ENCODE measurements around the gene AKAP13.
"Not testable (repeated sequence)": the region's sequence is repeated elsewhere in the genome, so short reads cannot be mapped to it uniquely, and the experiment has no call there.

Gene AKAP13

DNA sequence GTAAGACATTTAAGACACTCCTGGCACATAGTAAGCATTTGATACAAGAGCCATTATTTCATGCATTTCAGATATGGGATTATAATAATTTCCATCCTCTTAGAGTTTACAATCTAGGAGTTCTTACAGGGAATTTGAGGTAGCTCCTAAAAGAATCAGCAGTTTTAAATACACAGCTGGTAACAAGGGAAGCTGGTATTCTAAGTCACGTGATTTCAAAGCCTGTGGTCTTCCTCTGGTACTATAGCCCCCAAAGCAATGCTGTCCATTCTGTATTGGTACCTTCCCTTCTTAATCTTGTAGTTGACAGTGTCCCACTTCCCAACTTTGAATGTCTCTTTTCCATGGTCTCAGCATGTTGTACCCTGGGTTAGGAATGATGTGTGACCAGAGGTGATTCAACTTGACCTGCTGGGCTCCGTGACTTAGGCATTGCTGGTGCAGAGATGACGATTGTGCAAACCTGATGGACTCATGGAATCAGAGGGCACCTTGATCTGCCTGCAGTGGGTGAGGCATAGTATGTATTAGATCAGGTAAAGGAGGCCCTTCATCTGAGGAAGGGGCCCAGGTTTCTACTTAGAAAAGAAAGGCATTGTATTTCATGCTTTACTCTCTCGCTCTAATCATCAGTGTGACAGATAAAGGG, 122.9 kb downstream of the AKAP13 start:
- no peak for FAIRE-seq

DNA sequence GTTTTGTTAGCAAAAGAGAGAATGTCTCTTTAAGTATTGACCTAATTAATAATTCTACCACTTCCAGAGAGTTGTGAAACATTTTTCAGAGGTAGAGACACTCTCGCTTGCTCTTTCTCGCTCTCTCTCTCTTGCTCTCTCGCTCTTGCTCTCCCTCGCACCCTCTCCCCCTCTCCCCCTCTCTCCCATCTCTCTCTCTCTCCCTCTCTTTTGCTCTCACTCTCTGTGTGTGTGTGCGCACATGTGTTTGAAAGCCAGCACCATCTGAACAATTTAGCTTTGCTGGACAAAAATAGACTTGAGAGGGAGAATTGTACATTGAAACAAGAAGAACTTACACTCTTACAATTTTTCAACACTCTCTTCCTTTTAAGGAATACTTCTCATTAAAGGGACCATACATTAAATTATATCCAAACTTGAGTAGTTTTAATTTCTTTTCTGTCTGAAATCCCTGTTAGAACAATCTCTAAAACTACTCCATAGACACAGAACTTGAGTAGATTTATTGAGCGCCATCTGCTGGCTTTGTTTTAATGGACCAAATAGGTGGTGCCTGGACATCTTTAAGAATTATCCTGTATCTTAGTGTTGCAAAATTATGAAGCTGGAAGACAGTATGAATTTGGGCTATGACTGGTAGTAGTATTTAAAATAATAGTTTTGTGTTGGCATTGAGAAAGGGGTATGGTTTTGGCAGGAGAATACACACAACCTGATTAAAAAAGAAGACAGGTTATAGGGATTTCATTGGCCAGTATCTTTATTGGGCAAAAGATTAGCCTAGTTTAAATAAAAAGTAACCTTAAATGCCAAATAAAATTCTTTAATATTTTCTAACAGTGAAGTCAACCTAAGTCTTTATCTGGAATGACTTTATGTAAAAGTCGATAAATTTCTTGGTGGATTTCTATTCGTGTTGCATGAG, 124.6 kb downstream of the AKAP13 start:
- peak; percentile 89 for FAIRE-seq

DNA sequence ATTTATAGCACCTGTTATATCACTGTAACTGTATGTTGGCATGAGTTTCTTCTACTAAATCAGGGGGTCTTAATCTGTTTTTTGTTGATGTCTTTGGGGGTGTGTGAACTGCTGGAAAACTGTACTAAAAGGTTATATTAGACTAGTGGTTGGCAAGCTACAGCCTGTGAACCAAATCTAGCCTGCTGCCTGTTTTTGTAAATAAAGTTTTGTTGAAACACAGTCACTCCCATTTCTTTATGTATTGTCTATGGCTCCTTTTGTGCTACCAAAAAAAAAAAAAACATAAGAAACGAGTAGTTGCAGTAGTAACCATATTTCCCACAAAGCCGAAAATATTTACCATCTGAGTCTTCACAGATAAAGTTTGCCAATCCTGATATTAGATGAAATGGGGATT, 126.7 kb downstream of the AKAP13 start:
- FAIRE-seq: no peak

DNA sequence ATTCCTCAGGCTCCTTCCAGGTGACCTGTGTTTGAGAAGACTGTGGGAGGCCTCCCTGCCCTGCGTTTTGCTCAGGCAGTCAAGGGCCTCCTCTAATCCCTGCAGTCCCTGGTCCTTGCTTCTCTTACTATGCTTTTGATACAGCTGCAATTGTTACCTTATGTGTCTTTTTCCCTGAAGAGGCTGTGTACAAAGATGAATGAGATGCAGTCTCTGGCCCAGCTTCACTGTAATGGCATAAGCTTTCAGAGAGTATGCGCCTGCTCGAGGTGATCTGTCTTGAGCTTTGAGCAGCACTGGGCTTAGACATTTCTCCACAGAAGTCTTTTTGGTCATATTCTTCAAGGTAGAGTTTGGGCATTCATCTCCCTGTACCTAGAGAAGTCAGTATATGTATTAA, 129.6 kb downstream of the AKAP13 start:
- no peak for FAIRE-seq

DNA sequence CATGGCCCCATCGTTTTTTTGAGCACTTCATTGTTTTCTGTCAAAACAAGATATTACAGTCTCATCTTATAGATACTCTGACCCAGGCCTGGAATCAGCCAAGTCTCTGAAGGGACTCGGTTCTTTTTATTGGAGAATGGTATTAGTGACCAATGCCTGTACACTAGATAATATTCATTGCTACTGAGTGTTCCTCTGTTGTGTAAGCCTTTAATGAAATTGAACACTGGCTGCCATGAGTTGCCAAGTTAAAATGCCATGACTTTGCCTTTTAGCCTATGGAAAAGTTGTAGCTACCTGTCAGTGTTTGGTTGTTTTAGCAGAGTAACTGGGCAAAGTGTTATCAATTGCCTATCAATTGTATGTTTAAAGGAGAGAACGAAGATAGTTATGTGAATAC, 134.0 kb downstream of the AKAP13 start:
- FAIRE-seq: no peak

DNA sequence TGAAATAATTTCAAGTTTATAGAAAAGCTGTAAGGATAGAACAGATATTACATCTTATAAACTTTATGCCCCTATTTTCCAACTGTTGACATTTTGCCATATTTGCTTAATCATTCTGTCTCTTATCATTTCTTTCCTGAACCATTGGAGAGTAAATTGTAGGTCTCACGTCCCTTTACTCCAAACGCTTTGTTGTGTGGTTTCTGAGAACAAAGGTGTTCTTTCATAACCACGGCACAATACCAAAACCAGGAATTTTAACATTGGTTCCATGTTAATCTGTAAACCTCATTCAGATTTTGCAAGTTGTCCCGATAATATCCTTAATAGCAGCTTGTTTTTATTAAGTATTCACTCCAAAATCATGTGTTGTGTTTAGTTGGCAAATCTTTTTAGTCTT, 134.8 kb downstream of the AKAP13 start:
- FAIRE-seq: no peak

DNA sequence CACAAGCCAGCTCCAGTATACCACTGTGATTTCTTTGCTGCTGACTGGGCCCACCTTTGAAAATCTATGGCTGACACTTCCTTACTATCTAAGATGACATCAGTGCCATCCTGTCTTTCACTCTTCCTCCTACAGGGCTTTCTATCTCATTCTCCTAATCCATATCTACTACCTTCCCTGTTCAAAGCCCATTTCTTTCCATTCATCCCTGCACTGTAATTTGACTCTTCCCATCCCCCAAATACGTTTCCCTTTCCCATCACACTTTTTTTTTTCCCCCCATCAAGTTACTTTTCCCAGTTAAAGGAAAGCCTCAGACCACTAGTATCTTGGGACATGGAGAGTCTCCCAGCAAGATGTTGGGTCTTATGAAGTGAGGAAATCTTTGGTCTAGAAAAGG, 136.7 kb downstream of the AKAP13 start:
- FAIRE-seq: no peak

DNA sequence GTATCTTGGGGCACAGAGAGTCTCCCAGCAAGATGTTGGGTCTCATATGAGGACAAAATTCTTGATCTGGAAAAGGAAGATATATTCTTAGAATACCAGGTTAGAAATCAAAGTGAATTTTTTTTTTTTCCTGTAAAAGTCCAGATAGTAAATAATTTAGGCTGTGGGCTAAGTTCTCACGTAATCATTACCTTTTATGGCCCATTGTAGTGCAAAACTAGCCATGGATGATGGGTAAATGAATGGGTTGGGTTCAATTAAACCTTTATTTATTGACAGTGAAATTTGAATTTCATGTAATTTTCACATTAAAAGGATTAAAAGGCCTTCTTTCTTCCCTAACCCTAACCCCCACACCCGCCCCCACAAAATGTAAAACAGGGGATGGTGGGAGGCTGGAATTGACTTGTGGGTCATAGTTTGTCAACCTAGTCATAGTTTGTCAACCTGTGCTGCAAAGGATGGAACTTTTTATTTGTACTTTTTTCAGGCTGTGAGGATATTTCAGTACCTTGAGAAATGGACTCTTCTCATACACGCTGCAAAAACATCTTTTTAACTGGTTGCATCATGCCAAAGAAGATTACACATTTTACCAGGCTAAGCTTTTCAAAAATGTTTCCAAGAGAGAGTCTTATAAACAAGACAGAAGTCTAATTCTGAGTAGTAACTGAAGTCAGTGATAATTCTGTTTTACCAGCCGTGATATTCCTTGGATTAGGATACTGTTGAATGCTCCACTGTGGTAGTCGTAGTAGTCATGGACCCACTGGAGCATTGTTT, 138.8 kb downstream of the AKAP13 start:
- no peak for FAIRE-seq

DNA sequence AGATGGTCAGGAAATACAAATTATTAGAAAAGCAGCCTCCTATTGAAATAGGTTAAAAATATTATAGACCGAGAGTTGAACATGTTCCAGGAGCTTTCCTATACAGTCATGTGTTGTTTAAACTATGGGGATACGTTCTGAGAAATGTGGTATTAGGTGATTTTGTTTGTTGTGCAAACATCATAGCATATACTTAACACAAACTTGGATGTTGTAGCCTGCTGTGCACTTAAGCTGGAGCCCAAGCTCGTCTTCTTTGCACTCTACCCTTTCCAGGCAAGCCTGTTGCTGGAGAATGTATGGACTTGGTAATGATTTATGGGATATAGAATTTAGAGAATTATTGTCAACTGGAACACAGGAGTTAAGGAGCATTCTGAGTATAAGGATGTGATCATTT, 140.2 kb downstream of the AKAP13 start:
- no peak for FAIRE-seq

DNA sequence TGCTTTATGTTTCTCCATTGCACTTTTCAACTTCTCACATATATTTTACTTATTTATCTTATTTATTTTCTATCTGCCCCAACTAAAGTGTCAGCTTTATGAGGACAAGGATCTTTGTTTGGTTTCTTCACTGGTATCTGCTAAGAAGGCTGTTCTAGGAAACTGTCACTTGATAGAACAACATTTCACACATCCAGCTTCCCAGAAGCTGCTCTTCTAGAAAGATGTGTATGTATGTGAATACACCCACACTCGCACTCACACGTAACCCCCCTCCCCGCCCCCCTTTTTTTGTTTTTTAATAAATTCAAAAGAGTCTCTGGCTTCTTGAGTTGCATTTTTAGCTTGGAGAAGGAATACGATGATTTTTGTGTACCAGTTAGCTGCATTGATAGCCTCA, 143.1 kb downstream of the AKAP13 start:
- FAIRE-seq: no peak

DNA sequence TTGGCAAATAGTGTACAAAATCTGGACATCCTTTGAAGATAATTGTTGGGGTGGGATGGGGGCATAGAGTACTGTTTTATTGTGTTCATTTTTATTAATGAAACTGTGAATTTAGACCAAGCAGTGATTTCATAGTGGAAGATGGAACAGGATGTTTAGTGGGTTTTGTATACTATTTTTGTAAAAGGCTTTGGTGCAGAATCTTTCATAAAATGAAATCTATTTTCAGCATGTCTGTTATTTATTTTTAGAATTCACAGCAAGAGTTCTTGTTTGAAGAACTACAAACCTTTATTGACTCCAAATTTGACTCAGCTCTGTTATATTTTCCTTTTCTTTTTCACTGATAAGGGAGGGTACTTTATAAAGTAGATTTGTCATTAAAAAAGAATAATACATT, 145.4 kb downstream of the AKAP13 start:
- peak; percentile 13 for FAIRE-seq

DNA sequence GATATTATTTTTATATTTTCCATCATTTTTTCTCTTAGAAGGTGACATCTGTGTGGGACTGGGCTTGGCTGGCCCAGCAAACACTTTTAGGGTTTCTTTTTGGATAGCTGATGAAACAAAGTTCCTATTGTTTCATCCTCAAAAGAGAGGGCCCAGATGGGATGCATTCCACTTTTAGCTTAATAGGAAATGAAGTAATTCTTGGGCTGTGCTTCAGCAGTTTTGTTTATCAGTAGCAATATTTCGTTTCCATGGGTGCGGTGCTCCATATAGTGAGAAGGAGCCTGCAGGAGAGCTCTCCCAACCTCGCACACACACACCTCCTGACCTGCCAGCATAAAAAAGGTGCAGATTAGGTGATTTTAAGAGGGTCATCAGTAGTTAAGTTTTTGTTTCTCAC, 147.5 kb downstream of the AKAP13 start:
- FAIRE-seq: no peak

DNA sequence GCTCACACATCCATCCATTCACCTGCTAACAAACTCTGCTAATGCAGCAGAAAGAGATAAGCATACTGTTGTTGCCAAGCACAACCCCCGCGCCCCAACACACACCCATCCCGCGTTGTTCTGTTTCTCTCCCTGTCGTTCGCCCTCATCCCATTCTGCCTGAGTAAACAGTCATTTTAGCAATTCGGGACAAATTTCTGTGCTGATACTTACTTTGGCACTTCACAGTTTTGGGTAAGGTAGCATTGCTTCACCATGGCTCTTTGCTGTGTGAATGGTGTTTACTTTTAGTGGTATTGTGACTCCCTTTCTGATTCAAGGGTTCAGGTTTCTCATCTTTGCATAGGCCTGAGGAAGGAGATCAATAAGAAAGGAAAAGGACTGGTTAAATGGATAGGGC, 149.7 kb downstream of the AKAP13 start:
- FAIRE-seq: no peak

DNA sequence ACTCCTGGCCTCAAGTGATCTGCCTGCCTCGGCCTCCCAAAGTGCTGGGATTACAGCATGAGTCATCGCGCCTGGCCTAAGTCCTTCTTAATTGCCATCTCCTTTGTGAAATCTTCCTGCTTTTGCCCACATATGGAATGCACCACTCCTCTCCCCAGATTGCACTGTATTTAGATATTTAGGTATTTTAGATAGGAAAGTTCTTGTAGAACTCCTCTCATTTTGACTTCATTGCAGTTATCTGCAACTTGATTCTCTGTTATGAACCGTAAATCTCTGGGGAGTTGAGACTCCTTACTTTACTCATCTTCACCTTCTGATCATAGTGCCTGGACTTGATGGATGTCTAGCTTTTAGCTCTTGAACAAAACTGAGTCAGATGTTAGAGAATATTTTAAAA, 150.7 kb downstream of the AKAP13 start:
- no peak for FAIRE-seq

DNA sequence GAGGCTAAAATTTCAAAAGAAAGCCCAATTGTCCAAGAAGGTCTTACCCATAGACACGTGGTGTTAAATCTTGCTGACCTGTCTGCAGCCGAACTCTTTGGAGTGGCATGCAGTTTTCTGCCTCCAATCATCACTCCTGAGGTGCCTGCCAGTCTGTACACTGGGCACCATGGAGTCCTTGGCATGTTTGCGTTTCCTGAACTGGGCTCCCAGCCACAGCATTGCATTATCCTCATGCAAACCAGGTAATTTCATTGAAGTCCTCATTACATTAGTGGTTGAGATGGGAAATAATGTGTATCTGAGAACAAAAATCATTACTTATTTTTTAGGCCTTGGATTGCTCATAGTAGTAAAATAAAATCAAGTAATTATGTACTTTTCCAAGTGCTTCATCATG, 152.3 kb downstream of the AKAP13 start:
- FAIRE-seq: peak; percentile 55

DNA sequence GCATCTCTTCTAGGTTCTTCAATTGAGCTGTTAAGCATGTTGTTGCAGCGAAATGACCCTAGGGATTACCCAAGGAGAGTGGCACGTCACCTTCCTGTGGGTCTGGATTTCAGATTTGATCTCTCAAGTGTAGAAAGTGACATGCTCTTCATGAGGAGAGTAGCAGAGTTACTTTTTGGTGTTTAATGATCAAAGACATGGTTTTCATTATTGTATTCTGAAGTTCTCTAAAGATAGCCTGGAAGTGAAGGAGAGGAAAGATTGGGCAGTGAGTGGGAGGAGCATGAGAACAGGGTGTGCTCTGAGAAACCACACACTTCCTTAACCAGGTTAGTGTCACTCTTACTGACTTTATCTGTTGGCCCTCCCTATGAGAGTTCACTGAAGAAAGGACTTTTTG, 153.6 kb downstream of the AKAP13 start:
- no peak for FAIRE-seq

DNA sequence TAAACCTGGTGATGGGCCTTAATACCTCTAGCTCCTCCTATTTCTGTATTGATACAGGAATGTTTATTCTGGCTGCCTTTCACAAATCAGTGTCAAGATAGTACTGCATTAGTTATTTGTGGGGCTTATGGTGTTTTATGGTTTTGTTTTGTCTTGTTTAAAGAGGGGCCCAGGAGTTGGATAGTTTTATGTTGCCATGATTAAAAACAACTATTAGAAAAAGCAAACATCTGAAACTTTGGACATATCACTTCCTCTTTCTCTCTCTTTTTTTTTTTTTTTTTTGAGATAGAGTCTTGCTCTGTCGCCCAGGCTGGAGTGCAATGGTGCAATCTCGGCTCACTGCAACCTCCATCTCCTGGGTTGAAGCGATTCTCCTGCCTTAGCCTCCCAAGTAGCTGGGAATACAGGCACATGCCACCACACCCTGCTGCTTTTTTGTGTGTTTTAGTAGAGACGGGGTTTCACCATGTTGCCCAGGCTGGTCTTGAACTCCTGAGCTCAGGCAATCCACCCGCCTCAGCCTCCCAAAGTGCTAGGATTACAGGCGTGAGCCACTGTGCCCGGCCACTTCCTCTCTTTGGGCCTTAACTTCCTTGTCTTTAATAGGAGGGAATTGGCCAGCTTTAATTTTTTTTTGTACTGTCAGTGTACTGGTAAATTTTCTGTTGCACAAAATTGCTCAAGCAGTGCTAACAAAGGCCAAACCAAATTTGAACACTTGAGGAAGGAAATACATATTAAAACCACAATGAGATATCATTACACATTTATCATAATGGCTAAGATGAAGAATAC, 155.3 kb downstream of the AKAP13 start:
- FAIRE-seq: not testable (repeated sequence)

DNA sequence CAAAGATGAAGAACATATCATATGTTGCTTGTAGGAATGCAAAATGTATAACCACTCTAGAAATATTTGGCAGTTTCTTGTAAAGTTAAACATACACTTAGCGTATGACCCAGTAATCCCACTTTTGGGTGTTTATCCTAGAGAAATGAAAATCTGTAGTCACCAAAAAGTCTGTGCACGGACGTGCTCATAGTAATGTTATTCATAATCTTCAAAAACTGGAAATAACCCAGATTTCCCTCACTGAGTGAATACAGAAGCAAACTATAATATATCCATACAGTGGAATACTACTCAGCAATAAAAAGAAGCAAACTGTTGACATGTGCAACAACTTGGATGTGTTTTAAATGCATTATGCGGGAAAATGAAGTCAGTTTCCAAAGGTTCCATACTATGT, 155.9 kb downstream of the AKAP13 start:
- FAIRE-seq: no peak

DNA sequence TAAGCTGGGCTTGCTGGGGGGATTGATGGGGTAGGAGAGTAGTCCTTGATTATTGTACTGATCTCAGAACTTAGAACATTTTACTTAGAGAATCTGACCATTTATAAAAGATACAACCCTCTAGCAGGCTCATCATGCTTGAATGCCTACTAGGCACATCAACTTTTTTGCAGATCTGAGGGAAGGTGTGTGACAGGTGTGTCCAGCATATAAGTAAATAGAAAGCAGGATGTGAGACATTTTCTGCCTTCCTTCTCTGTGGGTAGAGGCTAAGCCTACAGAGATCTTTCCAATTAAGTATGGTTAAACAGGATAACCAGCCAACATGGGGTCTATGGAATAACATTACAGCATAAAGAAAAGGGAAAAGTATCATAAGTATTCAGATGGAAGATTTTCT, 159.1 kb downstream of the AKAP13 start:
- no peak for FAIRE-seq

DNA sequence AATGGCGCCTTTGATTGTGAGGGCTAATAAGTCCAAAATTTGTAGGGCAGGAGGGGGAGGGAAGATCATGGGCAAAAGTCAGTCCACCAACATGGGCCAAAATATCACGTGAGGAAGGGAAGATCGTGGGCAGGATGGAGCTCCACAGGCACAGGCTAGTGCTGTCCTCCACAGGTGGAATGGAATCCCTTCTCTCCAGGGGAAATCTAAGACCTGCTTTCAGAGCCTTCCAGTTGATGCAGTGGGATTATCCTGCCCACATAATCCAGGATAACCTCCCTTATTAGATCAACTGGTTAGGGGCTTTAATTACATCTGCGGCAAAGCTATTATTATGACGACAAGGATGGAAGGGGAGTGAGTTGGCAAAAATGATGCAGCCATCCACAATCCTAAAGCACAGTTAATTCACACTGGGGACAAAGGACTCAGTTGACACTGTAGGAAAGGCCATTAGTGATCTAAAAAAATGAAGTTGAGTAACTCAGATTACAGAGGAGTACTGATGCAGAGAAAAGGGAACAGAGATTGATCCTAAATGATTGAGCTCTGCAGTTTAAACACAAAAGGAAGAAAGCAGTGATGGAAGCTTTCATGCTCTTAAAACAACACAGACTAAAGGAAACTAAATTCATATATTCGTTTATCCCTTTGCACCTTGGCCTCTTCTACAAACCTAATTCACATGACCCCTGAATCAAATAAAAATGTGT, 159.8 kb downstream of the AKAP13 start:
- FAIRE-seq: no peak

DNA sequence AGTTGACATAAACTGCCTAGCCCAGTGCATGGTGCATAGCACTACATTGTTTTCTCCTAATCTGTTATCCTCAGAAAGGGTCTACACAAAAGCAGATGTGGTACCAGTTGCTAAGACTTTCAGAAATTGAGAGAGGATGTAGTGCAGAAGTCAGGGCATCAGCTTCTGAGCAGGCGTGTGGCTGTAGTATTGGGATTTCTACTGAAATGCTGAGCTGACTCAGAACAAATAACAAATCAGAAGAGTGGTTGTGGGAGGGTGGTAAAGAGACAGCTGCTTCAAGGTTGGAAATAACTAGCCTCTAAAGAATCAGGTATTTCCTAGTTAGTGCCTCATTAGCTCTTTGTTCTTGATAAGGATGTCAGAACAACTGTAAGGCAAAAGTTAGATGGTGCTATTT, 161.3 kb downstream of the AKAP13 start:
- no peak for FAIRE-seq

DNA sequence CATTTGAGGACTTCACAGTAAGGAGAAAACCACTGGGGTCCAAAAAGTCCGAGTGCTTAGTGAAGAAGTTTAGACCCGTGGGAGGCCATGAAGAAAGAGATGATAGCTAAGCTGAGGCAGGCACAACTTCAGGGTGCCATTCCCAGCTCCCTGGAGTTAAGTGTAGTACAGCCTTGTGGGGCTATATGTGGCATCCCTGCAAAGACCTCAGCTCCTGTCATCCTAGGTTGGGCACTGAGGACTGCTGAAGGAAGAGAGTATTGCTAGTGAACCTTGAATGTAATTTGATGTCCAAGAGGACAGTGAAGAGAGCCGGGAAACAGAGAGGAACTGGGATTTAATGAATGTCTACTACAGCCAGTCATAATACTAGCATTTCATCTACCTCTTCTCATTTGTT, 162.1 kb downstream of the AKAP13 start:
- FAIRE-seq: no peak
